HEK293T (cell line): ENCODE measurements around the gene ADCY9.

Experiments used
- CTCF ChIA-PET: fragments of 350-600 bp; formaldehyde crosslinking; extraction: SDS; loops from one replicate; lab custom pipeline; 2021; ENCODE audit warnings: antibody characterized with exemption, inconsistent platforms; lab: Yijun Ruan, JAX
- POLR2A ChIA-PET: fragments of 350-600 bp; formaldehyde crosslinking; extraction: SDS; loops from one replicate; lab custom pipeline; 2020; ENCODE audit warnings: antibody characterized with exemption, inconsistent platforms; lab: Yijun Ruan, JAX
- DNase-seq: peaks from one replicate; pipeline ENCODE4 v3.0.0; 2012; ENCODE audit warnings: mixed read lengths; ENCODE audit errors: extremely low spot score
- ARNT ChIP-seq: fragments of 450-650 bp; IDR thresholded peaks from 2 replicates; pipeline ENCODE4 v1.6.1; 2017; ENCODE audit warnings: mild to moderate bottlenecking
- BHLHE40 ChIP-seq: fragments of 450-650 bp; IDR thresholded peaks from 2 replicates; pipeline ENCODE4 v1.6.1; 2016; ENCODE audit warnings: mild to moderate bottlenecking, moderate library complexity, borderline replicate concordance
- CTBP1 ChIP-seq: fragments of 450-650 bp; IDR thresholded peaks from 2 replicates; pipeline ENCODE4 v1.6.1; 2016; ENCODE audit warnings: borderline replicate concordance
- ELF4 ChIP-seq: fragments of 450-650 bp; IDR thresholded peaks from 2 replicates; pipeline ENCODE4 v1.6.1; 2017; ENCODE audit warnings: antibody characterized with exemption
- FOXA1 ChIP-seq: fragments of 450-650 bp; IDR thresholded peaks from 2 replicates; pipeline ENCODE4 v1.6.1; 2016; ENCODE audit warnings: mild to moderate bottlenecking
- FOXK2 ChIP-seq: fragments of 450-650 bp; IDR thresholded peaks from 2 replicates; pipeline ENCODE4 v1.6.1; 2016; ENCODE audit warnings: mild to moderate bottlenecking
- FOXM1 ChIP-seq: fragments of 450-650 bp; IDR thresholded peaks from 2 replicates; pipeline ENCODE4 v1.6.1; 2017; ENCODE audit warnings: mild to moderate bottlenecking, borderline replicate concordance
- HDGF ChIP-seq: fragments of 450-650 bp; IDR thresholded peaks from 2 replicates; pipeline ENCODE4 v1.6.1; 2017; ENCODE audit warnings: antibody characterized with exemption, borderline replicate concordance
- L3MBTL2 ChIP-seq: fragments of 450-650 bp; conservative IDR thresholded peaks from 2 replicates; pipeline ENCODE4 v1.6.1; 2016; ENCODE audit warnings: mild to moderate bottlenecking
- LEF1 ChIP-seq: fragments of 450-650 bp; IDR thresholded peaks from 2 replicates; pipeline ENCODE4 v1.6.1; 2017; ENCODE audit warnings: mild to moderate bottlenecking, borderline replicate concordance
- NFRKB ChIP-seq: fragments of 450-650 bp; IDR thresholded peaks from 2 replicates; pipeline ENCODE4 v1.6.1; 2016; ENCODE audit warnings: mild to moderate bottlenecking, moderate library complexity
- SP1 ChIP-seq: fragments of 450-650 bp; IDR thresholded peaks from 2 replicates; pipeline ENCODE4 v1.6.1; 2017
- SUZ12 ChIP-seq: fragments of 450-650 bp; IDR thresholded peaks from 2 replicates; pipeline ENCODE4 v1.6.1; 2016; ENCODE audit warnings: mild to moderate bottlenecking
- TARDBP ChIP-seq: fragments of 450-650 bp; IDR thresholded peaks from 2 replicates; pipeline ENCODE4 v1.6.1; 2016
- ZNF384 ChIP-seq: fragments of 450-650 bp; IDR thresholded peaks from 2 replicates; pipeline ENCODE4 v1.6.1; 2016
- TF ChIP-seq, protein P1 (sequence below): fragments of 450-650 bp; IDR thresholded peaks from 2 replicates; pipeline ENCODE4 v1.6.1; 2016

Gene ADCY9

GRCh38 chr16:4111748-4112696 lies 4.2 kb downstream of the ADCY9 start:
- ChIA-PET CTCF (interaction anchor here (2.1 kb wide), 1 partner anchor 142 kb away, joined by 9 read pairs; no protein-coding TSS in a partner anchor), POLR2A (no interaction called here)
- TF ChIP-seq HDGF (no peak), L3MBTL2 (no peak), CTBP1 (no peak), FOXK2 (no peak), BHLHE40 (no peak), SUZ12 (no peak), SP1 (no peak), LEF1 (no peak)
- TF ChIP-seq, protein P1, sequence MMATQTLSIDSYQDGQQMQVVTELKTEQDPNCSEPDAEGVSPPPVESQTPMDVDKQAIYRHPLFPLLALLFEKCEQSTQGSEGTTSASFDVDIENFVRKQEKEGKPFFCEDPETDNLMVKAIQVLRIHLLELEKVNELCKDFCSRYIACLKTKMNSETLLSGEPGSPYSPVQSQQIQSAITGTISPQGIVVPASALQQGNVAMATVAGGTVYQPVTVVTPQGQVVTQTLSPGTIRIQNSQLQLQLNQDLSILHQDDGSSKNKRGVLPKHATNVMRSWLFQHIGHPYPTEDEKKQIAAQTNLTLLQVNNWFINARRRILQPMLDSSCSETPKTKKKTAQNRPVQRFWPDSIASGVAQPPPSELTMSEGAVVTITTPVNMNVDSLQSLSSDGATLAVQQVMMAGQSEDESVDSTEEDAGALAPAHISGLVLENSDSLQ: peak; percentile 47
- no peak for DNase-seq

DNA sequence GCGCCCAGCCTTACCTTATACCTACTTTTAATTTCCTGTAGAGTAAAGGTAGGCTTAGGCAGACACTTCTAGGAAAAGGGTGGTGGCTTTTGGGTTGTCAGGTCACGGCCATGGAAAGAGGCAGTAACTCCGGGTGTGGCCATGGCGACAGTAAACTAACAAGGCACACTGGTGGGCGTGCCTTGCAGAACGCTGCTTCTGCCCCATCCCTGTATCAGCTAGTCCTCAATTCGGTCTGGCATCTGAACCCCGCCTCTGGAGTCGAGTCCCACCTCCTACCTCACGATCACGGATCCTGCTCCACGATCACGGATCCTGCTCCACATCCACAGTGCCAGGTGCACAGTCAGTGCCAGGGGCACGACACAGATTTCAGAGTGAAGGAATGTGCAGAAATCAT lies 5.6 kb downstream of the ADCY9 start:
- CTCF ChIA-PET: interaction anchor here (2.1 kb wide), 1 partner anchor 143 kb away, joined by 9 read pairs; no protein-coding TSS in a partner anchor
- POLR2A ChIA-PET: no interaction called here
- no peak for DNase-seq
- no peak for TF ChIP-seq BHLHE40
- no peak for TF ChIP-seq FOXM1
- TF ChIP-seq FOXA1: no peak
- TF ChIP-seq HDGF: no peak
- no peak for TF ChIP-seq ZNF384
- TF ChIP-seq CTBP1: no peak
- no peak for TF ChIP-seq ELF4
- no peak for TF ChIP-seq ARNT
- TF ChIP-seq TARDBP: no peak
- no peak for TF ChIP-seq NFRKB
- TF ChIP-seq LEF1: no peak
- TF ChIP-seq, protein P1: no peak
- TF ChIP-seq FOXK2: no peak
- TF ChIP-seq SUZ12: no peak
- no peak for TF ChIP-seq SP1
- no peak for TF ChIP-seq L3MBTL2

GRCh38 chr16:4110065-4110464 lies 6.2 kb downstream of the ADCY9 start:
- POLR2A ChIA-PET: no interaction called here
- CTCF ChIA-PET: no interaction called here
- TF ChIP-seq SUZ12 (no peak), FOXA1 (no peak), ARNT (no peak), CTBP1 (no peak), L3MBTL2 (no peak), LEF1 (no peak), BHLHE40 (no peak), HDGF (no peak), NFRKB (no peak), TARDBP (no peak), SP1 (no peak)
- no peak for DNase-seq

- DNase-seq: no peak
- ChIA-PET POLR2A (no interaction called here), CTCF (no interaction called here)
- no peak for TF ChIP-seq ARNT
Observed at GRCh38 chr16:4109250-4109736, 6.9 kb downstream of the ADCY9 start.

DNA sequence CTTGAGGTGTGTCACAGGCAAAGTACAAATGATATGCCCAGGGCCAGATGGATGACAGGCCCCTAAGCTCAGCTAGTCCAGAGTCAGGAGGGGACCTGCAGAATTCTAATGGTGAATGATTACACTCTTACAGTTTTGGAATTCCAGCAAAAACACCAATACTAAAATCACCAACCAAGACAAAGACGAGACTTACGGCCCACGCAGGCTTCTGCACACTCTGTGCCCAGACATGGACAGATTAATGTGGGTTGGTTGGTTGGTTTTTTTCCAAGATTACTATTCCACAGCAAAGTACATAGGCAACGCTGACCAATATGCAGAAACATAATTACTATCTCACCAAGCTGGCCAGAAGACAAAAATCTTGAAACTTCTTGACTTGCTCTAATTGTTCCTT lies 9.7 kb downstream of the ADCY9 start:
- CTCF ChIA-PET: interaction anchor here (1.1 kb wide), 1 partner anchor 94 kb away, joined by 4 read pairs; no protein-coding TSS in a partner anchor

DNA sequence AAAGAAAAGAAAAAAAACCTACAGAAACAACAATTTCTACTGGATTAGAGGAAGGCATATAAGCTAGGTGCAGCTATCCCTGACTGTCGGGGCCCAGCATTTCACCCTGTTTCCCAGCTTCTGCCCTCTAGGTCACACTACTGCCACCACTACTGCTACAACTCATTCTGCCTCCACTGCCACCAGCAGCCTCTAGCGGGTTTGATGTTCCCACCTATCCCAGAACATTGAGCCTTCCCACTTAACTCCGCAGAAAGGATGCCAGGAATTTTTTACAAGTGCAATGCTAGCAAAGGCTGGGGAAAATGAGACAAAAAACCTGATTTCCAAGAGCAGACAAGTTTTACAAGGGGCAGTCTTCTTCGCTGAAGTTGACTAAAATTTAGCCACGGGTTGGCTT lies 10.4 kb downstream of the ADCY9 start:
- CTCF ChIA-PET: no interaction called here
- no peak for TF ChIP-seq ARNT
- TF ChIP-seq NFRKB: no peak
- TF ChIP-seq L3MBTL2: no peak
- no peak for TF ChIP-seq TARDBP
- TF ChIP-seq FOXK2: no peak
- TF ChIP-seq FOXA1: no peak
- no peak for TF ChIP-seq LEF1
- TF ChIP-seq SP1: no peak
- no peak for TF ChIP-seq BHLHE40
- TF ChIP-seq ZNF384: no peak
- TF ChIP-seq, protein P1: no peak
- no peak for TF ChIP-seq CTBP1
- TF ChIP-seq FOXM1: no peak
- TF ChIP-seq SUZ12: no peak
- no peak for TF ChIP-seq HDGF
- TF ChIP-seq ELF4: no peak
- DNase-seq: no peak
- POLR2A ChIA-PET: no interaction called here

More for the DNA sequence above, 9.7 kb downstream of the ADCY9 start:
- POLR2A ChIA-PET: no interaction called here
- DNase-seq: no peak
- TF ChIP-seq TARDBP (no peak), FOXM1 (no peak), SUZ12 (no peak), FOXK2 (no peak), SP1 (no peak), NFRKB (no peak)
- TF ChIP-seq, protein P1: no peak
